Activated T-helper 1 cell treated with Interleukin-2 at 50 U/mL for 16 hours (primary cell): ENCODE results near the gene CDC42EP5.
"Not testable (repeated sequence)": the region's sequence is repeated elsewhere in the genome, so short reads cannot be mapped to it uniquely, and the experiment has no call there.

Source experiments
- DNase-seq: peaks from one replicate; pipeline ENCODE4 v3.0.0-alpha.2; 2020; ENCODE audit warnings: low read depth

The CDC42EP5 gene

GRCh38 chr19:54489341-54489740 lies 16.2 kb upstream of the CDC42EP5 start:
- no peak for DNase-seq

GRCh38 chr19:54485851-54486250 lies 12.8 kb upstream of the CDC42EP5 start:
- no peak for DNase-seq

DNA sequence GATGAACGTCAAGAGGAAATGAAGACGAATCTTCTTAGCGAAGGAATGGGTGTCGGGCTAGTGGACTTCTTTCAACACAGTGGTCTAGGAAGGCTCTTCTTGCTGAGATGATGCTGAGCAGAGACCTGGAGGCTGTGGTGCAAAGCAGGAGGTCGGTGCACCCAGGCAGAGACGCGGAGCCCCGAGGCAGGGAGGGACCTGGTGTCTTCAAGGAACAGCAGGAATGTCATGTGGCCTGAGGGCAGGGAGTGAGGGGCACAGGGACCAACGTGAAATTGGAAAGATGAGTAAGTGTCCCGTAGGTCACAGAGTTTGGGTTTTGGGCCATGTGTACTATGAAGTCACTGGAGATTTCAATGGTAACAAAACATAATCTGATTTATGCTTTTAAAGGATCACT lies 11.4 kb upstream of the CDC42EP5 start:
- DNase-seq, result no peak

GRCh38 chr19:54482889-54483288 lies 9.8 kb upstream of the CDC42EP5 start:
- DNase-seq, result no peak

DNA sequence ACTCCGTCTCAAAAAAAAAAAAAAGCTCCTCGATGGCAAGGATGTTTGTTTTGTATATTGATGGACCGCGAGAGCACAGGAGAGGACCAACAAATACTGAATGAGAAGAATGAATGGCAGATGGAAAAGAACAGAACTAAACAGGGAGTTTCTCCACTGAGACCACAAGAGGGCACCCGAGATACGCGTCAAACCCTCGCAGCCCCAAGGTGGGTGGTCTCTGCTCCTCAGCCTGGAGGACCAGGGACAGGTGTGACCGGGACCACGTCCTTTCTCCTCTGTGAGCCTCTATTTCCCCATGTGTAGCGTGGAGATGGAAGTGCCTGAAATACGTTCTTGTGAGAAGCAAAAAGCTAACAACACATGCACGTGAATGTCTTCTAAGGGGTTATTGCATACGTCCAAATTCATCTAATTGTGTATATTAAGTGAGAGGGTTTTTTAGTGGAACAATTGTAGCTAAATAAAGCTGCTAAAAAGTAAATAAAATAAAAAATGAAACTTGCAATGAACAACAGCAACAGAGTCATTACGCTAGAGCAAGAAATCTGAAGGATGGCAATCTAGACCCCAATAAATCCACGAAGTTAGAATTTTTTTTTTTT lies 8.3 kb upstream of the CDC42EP5 start:
- no peak for DNase-seq

- DNase-seq, result no peak
Measured at GRCh38 chr19:54480051-54480450, 7.0 kb upstream of the CDC42EP5 start.

DNA sequence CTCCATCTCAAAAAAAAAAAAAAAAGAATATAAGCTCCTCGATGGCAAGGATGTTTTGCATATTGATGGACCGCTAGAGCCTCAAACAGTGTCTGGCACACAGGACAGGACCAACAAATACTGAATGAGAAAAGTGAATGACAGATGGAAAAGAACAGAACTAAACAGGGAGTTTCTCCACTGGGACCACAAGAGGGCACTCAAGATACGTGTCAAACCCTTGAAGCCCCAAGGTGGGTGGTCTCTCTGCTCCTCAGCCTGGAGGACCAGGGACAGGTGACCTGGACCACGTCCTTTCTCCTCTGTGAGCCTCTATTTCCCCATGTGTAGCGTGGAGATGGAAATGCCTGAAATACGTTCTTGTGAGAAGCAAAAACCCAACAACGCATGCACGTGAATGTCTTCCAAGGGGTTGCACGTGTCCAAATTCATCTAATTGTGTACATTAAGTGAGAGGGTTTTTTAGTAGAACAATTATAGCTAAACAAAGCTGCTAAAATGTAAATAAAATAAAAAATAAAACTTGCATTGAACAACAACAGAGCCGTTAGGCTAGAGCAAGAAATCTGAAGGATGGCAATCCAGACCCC lies 5.7 kb upstream of the CDC42EP5 start:
- DNase-seq, result no peak

GRCh38 chr19:54477650-54478049 lies 4.6 kb upstream of the CDC42EP5 start:
- no peak for DNase-seq

- DNase-seq, result no peak
Measured at GRCh38 chr19:54475706-54476105, 2.6 kb upstream of the CDC42EP5 start.

DNA sequence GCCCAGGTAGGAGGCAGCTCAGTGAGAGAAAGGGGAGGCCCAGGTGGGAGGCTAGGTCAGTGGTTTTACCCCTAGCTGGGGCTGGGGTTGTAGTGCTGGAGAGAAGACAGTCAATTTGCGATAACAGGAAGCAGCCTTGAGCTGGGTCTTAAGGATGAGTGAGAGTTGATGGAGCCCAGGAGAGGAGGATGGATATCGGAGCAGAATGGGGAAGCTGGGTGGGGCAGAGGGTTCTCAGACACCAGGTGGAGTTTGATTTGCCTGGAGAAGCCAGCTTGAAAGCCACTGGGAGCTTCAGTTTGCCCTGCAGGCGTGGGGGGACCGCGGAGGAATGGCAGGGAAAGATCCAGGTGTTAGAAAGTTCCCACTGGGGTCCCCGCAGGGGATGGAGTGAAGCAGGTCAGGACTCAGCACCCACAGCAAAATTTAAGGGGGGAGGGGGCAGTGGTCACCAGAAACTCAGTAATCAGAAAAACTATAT lies 836 bp upstream of the CDC42EP5 start:
- no peak for DNase-seq

DNA sequence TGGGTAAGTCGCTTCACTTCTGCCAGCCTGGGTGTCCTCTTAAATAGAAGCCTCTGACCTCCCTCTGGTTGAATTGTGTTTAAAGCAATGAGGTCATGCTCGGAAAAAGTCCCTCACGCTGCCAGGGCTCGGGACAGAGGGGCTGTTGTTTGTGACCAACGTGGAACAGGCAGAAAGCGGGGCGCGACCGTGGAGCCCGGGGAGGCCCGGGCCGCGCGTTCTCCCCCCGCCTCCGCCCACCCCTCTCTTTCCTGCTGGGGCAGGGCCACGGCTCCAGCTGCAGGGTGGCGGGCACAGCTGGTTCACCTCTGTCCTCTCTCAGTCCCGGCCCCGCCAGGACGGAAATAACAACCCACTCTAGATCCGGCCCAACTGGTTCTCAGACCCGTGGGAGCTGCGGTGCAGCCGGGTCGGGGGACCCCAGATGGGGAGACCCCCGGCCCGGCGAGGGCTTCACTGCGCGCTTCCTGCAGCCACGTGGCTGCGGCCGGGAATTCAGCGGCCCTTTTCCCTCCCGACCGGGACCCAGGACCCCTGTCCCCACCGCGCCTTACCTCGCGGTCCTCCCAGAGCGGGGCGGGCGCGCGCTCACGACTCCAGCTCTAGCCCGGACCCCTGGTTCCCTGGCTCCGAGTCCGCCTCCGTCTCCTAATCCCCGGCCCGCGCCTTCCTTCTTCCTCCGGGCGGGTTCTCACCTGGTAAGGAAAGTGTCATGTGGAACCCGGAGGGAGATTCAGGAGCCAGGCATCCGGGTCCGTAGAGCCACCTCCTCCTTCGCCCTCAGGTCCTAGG lies 1.9 kb downstream of the CDC42EP5 start:
- DNase-seq, result no peak

- DNase-seq, result no peak
Measured at GRCh38 chr19:54470276-54470887, 2.7 kb downstream of the CDC42EP5 start.

GRCh38 chr19:54469496-54469934 lies 3.6 kb downstream of the CDC42EP5 start:
- DNase-seq, result no peak

GRCh38 chr19:54466110-54466480 lies 7.0 kb downstream of the CDC42EP5 start:
- DNase-seq, result not testable (repeated sequence)

GRCh38 chr19:54465426-54466109 lies 7.5 kb downstream of the CDC42EP5 start:
- no peak for DNase-seq

GRCh38 chr19:54464630-54465425 lies 8.3 kb downstream of the CDC42EP5 start:
- DNase-seq, result peak; percentile 46

DNA sequence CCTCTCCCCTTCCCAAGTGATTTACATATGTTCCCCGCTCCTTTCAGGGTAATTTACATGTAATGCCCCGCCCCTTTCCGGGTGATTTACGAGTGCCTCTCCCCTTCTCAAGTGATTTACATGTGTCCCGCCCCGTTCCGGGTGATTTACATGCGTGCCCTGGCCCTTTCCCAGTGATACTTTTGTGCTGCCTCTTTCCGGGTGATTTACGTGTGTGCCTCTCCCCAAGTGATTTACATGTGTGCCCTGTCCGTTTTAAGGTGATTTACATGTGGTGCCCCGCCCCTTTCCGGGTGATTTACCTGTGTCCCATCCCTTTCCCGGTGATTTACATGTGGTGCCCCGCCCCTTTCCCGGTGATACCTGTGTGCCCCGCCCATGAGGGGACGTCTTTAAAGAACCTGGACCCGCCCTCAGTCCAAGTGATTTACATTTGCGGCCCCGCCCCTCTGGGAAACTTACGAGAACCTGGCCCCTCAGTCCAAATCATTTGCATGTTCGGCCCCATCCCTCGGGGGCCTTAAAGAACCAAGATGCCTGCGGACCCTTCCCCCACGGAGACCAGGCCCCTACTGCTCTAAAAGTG lies 9.0 kb downstream of the CDC42EP5 start:
- DNase-seq, result peak; percentile 52

GRCh38 chr19:54463531-54464043 lies 9.5 kb downstream of the CDC42EP5 start, which contains the start of gene LENG9:
TSS of gene LENG9 (minus strand) at chr19:54463778. CDS start at chr19:54463526, 252 bp downstream.
- DNase-seq, result peak; percentile 77

GRCh38 chr19:54462655-54463530 lies 10.2 kb downstream of the CDC42EP5 start:
- DNase-seq, result peak; percentile 51
